ENCODE measurements around the gene EMILIN1.
A peak's percentile ranks its signal among the peaks of the same experiment; 100 is the strongest.

Gene EMILIN1

GRCh38 chr2:27081984-27082772 is 3.8 kb downstream of the EMILIN1 start:
- DNase-seq = no peak

- no peak for DNase-seq
These were observed 4.5 kb downstream of the EMILIN1 start for GRCh38 chr2:27082773-27083409.

DNA sequence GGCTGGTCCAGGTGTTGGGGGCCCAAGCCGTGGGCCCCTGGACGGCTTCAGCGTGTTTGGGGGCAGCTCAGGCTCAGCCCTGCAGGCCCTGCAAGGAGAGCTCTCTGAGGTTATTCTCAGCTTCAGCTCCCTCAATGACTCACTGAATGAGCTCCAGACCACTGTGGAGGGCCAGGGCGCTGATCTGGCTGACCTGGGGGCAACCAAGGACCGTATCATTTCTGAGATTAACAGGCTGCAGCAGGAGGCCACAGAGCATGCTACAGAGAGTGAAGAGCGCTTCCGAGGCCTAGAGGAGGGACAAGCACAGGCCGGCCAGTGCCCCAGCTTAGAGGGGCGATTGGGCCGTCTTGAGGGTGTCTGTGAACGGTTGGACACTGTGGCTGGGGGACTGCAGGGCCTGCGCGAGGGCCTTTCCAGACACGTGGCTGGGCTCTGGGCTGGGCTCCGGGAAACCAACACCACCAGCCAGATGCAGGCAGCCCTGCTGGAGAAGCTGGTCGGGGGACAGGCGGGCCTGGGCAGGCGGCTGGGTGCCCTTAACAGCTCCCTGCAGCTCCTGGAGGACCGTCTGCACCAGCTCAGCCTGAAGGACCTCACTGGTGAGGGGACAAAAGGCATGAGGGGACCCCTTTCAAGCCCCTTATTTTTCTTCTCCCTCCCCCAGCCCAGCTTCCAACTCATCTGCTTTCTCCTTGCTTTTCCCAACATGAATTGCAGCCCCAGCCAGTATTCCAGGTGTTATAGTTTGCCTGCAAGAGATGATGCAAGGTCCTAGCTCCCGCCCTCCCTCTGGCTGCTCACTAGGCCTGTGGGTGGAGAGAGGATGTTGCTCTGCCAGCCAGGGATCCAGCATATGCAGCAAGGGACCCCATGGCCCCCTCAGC is 5.2 kb downstream of the EMILIN1 start:
- DNase-seq = no peak

DNA sequence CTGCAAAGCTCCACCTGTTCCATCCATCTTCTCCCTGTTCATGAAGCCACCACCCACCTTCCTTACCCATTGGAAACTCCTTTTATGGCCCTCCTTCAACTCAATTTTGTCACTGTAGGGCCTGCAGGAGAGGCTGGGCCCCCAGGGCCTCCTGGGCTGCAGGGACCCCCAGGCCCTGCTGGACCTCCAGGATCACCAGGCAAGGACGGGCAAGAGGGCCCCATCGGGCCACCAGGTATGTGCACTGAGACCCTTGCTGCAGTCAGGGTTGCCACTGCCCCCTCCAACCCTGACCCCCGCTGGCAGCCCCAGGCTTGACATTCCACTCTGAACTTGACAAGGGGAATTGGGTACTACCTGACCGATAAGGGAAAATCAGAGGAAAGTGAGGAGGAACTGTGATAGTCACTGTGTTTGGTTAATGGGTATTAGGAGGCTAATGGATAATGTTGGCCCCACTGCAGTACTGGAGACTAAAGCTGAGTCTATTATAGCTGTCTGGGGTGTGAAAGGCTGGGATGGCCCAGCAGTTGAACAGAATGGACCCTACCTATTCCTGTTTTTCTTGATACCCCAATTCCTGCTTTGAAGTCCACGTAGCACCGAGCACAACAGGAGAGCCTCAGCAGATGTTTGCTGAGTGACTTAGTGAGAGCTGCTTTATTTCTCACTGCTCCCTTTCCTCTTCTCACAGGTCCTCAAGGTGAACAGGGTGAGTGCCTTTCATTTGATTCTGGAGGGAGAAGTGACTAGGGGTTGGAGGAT is 6.1 kb downstream of the EMILIN1 start:
- no peak for DNase-seq

- no peak for DNase-seq
These were observed 6.8 kb downstream of the EMILIN1 start for GRCh38 chr2:27085062-27085672.

- no peak for DNase-seq
These were observed 7.3 kb downstream of the EMILIN1 start for GRCh38 chr2:27085673-27086089.

GRCh38 chr2:27086090-27086723 is 7.8 kb downstream of the EMILIN1 start:
- peak; percentile 86 for DNase-seq

- DNase-seq = no peak
These were observed 8.5 kb downstream of the EMILIN1 start, which contains the start of gene KHK for GRCh38 chr2:27086724-27087593. Gene KHK (plus strand): TSS chr2:27086772. CDS start chr2:27087260, 488 bp downstream.

GRCh38 chr2:27087823-27088410 is 9.5 kb downstream of the EMILIN1 start:
- DNase-seq = no peak

DNA sequence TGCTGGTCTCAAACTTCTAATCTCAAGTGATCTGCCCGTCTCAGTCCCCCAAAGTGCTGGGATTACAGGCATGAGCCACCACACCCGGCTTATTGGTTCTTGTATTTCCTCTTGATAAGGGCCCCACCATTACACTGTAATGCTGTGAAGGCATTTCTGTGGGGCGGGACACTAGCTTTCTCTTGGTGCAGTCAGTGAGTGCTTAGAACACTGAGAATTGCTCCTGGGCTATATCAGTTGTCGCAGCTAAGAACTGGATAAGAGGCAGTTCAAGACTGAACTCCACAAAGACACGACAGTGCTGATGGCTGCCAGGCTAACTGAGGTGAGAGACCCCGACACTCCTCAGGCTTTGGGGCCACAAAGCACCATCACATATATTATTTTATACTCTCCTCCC is 10.2 kb downstream of the EMILIN1 start:
- no peak for DNase-seq

DNA sequence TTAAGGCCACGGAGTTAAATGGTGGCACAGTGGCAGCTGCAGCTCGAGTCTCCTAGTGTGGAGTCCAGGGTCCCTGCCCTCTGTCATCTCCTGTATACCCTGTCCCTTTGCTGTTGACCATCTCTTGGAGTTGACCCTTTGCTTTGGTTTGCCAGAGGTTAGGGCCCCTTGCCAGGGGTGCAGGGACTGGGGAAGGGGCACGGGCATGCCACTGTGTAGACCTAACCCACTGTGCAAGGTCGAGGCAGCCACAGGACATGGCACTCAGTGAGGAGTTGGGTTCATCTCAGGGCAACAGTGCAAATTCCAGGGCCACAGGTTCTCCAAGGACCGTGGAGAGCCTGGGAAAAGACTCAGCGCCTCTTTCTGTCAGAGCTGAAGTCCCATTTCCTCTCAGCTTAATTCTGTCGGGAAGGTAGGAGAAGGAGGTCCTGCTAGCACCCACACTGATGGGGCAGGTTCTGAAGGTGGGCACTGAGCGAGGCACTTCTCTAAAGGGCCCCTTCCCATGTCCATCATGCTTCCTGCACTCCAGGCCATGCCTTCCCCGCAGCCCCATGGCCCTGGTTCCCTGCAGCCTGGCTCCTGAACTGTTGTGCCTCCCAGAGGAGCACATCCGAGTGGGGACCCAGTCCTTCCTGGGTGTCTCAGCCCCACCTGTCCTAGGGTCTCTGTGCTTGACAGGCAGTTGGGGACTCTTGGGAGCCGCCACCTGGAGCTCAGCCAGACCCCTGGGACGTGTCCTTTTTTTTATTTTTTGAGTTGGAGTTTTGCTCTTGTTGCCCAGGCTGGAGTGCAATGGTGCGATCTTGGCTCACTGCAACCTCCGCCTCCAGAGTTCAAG is 10.9 kb downstream of the EMILIN1 start:
- no peak for DNase-seq

GRCh38 chr2:27091746-27092695 is 13.6 kb downstream of the EMILIN1 start:
- no peak for DNase-seq

- no peak for DNase-seq
These were observed 14.4 kb downstream of the EMILIN1 start for GRCh38 chr2:27092696-27093429.

GRCh38 chr2:27093430-27094352 is 15.3 kb downstream of the EMILIN1 start:
- no peak for DNase-seq

DNA sequence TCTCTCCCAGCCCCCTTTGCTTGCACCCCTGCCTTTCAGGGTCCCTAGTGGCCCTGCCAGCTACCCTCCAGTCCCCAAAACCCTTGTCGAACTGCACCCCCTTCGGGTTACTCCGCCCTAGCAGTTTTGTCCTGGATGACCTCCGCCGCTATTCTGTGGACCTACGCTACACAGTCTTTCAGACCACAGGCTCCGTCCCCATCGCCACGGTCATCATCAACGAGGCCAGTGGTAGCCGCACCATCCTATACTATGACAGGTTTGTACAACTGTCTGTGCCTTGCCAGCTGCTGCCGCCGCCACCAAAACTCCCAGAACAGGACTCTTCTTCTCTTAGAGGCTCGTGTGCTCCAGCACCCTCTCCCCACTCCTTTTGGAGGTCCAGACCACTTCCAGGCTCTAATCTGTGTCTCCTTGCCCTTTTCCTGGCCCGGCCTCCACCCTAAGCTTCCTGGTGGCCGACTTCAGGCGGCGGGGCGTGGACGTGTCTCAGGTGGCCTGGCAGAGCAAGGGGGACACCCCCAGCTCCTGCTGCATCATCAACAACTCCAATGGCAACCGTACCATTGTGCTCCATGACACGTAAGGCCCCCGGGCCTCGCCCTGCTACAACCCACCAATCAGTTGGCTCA is 16.1 kb downstream of the EMILIN1 start:
- no peak for DNase-seq

- no peak for DNase-seq
These were observed 17.0 kb downstream of the EMILIN1 start for GRCh38 chr2:27095427-27095744.

All from KG1 (cell line).